HUES64 (cell line): ENCODE data around the gene UTP4. TPM values are rescaled to one million over a fixed set of nuclear protein-coding genes. Genes with fewer than 3 reads are reported as not detected.

Experiments
- H3K27ac ChIP-seq: 2 replicates; pipeline ENCODE4 v1.7.0; 2013; ENCODE audit warnings: low read depth, low read length, inconsistent platforms
- H3K27me3 ChIP-seq: 2 replicates; pipeline ENCODE4 v1.6.1; 2013; ENCODE audit warnings: mild to moderate bottlenecking, low read length; ENCODE audit not compliant: insufficient read depth
- H3K36me3 ChIP-seq: 2 replicates; pipeline ENCODE4 v1.6.1; 2013; ENCODE audit warnings: mild to moderate bottlenecking, low read length; ENCODE audit not compliant: insufficient read depth
- H3K4me1 ChIP-seq: 2 replicates; pipeline ENCODE4 v1.6.1; 2013; ENCODE audit warnings: mild to moderate bottlenecking, low read length, moderate library complexity; ENCODE audit not compliant: insufficient read depth
- H3K4me3 ChIP-seq: 2 replicates; pipeline ENCODE4 v1.5.1; 2013; ENCODE audit warnings: mild to moderate bottlenecking, low read length, moderate library complexity
- H3K9ac ChIP-seq: 2 replicates; pipeline ENCODE4 v1.6.1; 2013; ENCODE audit warnings: mild to moderate bottlenecking, low read depth, low read length
- H3K9me3 ChIP-seq: 2 replicates; pipeline ENCODE4 v1.6.1; 2013; ENCODE audit warnings: low read depth, low read length; ENCODE audit not compliant: insufficient read depth
- WGBS: fragments of 150-250, 120-280 bp; methylation state at CpG from one replicate; pipeline ENCODE4 v1.1.7; 2013; ENCODE audit warnings: missing lambda C conversion rate; 5-methylcytosine and 5-hydroxymethylcytosine counted together
- polyA plus RNA-seq, 2 experiments: library from polyadenylated mRNA; stranded (reverse); fragments of 50-300 nt; gene quantifications; one replicate each; pipeline ENCODE4 v1.2.3, GENCODE V29; 2013

UTP4 gene
- 90.1 TPM for polyA plus RNA-seq (2013, experiment 1 of 2)
- polyA plus RNA-seq (2013, experiment 2 of 2), result 78.6 TPM

DNA sequence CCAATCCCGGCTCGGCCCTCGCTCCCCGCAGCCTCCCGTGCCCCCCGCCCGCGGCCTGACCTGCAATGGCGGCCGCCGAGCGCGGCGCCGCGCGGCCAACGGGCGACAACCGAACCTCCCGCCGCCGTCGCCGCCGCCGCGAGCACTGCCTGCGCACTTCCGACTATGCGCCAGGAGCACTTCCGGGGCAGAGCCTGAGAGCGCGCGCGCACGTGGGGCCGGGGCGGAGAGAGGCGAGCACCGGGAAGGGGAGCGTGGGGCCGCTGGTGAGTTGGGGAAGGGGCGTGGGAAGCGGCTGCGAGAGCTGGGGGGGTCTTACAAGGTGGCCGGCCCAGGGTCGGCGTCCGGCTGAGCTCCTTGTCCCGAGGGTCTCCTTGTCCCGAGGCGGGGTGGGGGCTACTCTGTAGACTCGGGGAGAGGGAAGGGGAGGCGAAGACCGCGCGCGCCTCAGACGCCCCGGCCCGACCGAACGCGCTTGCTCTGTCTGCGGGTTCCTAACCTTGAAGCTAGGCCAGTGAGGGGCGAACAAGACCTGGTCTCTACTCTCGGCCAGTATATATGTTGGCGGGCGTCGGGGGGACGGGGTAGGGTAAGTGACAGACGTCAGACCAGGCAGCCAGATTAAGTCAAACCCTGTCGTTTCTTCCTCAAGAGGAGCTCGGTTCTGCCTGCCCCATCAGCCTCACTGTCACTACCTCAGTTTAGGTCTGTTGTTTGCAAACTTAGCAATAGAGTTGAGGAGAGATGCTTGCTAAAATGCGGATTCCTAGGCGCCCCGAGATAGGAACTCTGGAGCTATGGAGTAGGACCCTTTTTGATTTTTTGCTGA, at the start of gene UTP4, which contains the start of gene CHTF8:
Gene UTP4 (plus strand): TSS at position 226 of the 829 bp plus-strand sequence. CDS start 811 bp downstream, outside the sequence.
Gene CHTF8 (minus strand): TSS at position 165 of the 829 bp plus-strand sequence. CDS start 11,130 bp downstream, outside the sequence.
- Histone ChIP-seq H3K9ac (peak within 1 kb of the TSS; percentile 100), H3K9me3 (no peaks in the 10 kb centered on the region), H3K36me3 (peaks cover 50% of the 10 kb centered on the region), H3K4me1 (peaks cover 22% of the 10 kb centered on the region), H3K27me3 (no peaks in the 10 kb centered on the region), H3K4me3 (peak within 1 kb of the TSS; percentile 93), H3K27ac (peak within 1 kb of the TSS; percentile 99)
- under 1% methylated on average over 78 of the region's 78 CpGs for WGBS

DNA sequence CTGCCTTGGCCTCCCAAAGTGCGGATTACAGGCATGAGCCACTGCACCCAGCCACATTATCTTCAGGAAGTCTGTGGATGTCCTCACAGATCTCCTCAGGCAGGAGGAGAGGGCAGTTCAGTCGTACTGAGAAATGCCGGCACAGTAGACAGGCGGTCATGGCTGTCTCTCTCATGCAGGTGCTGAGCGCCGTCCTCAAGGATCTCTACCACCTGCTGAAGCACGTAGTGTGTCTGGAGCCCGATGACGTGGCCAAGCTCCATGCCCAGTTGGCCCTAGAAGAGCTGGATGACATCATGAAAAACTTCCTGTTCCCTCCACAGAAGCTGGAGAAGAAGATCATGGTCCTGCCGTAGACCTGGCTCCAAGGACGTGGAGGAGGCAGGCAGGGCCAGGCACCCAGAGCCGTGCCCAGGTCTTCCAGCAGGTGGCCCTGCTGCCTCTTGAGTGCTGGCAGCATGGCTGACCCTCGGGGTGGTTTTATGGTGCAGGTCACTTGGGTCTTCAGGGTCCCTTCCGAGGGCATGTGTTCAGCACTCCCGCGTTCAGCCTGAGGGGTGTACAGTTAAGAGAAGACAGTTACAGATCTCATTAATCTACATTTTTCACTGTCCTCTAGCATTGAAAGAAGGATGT, 49.0 kb upstream of the UTP4 start:
- H3K36me3 ChIP-seq, result no peaks in the 10 kb centered on the region
- H3K4me3 ChIP-seq, result no peak overlapping the region
- H3K9me3 ChIP-seq, result no peaks in the 10 kb centered on the region
- no peaks in the 10 kb centered on the region for H3K27me3 ChIP-seq
- WGBS, result 92% methylated on average over 14 of the region's 16 CpGs
- peaks cover 15% of the 10 kb centered on the region for H3K4me1 ChIP-seq
- H3K27ac ChIP-seq, result no peak overlapping the region
- no peak overlapping the region for H3K9ac ChIP-seq

DNA sequence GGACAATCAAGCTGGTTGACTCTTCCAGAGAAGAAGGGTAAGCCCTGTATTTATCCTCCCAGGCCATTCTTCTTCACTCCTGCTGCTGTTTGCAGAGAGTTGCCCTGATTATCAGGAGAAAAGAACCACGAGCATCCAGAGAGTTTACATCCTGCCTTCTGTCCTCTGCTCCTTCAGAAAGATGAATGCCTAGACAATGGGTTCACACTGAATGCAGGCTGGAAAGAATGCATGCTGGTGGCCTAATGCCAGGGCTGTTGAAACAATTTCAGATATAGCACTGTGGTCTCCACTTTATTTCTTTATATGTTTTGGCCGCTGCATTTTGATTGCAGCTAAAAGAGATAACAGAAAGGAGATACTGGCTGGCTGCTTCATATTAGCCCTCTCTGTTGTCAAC, 48.2 kb upstream of the UTP4 start:
- WGBS, result 76% methylated on average over 2 of the region's 2 CpGs
- Histone ChIP-seq H3K4me1 (peaks cover 15% of the 10 kb centered on the region), H3K4me3 (no peak overlapping the region), H3K9me3 (no peaks in the 10 kb centered on the region), H3K9ac (no peak overlapping the region), H3K36me3 (no peaks in the 10 kb centered on the region), H3K27me3 (no peaks in the 10 kb centered on the region), H3K27ac (0 out of 2 replicates have a peak overlapping the region, but pooled peaks have one; percentile 16)

DNA sequence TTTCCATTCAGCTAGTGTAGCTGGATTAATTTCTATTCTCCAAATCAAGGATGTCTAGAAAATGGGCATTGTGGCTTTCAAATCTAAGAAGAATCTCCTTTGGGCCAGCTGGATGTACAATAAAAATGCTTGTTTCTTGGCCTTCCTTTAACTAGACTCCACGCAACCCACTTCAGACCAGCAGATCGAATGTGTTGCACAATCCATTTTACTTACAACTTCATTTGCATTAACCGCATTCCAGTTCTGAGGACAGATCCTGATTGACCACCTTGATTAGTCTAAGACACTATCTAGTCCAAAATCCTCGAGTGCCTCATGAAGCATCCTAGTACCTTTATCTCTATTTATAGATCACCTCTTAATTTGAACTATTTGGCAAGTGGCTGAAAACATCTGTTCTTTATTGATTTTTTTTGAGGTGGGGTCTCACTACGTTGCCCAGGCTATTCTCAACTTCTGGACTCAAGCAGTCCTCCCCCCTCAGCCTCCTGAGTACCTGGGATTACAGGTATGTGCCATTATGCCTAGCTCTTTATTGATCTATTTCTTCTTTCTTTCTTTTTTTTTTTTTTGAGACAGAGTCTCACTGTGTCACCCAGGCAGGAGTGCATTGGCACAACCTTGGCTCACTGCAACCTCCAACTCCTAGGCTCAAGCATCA, 47.3 kb upstream of the UTP4 start:
- WGBS, result 97% methylated on average over 5 of the region's 5 CpGs
- Histone ChIP-seq H3K27ac (no peak overlapping the region), H3K27me3 (no peaks in the 10 kb centered on the region)

DNA sequence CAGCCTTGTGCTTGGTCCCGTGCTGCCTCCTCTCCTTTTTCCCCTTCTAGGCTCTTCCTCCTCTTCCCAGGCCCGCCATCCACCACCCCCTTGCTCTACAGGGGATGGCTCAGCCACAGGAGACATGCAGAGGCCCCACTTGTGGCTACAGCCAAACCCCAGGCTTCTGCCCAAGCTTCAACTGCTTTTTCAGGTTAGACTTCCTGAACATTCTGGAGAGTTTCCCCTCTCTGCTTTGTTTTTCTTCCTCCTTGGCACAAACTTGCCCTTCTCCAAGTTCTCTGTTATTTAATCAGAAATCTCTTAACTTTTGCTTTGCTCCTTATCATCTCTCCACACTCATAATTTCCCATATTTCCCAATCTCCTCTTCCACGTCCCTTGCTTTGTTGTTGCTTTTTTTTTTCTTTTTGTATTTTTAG, 45.3 kb upstream of the UTP4 start:
- Histone ChIP-seq H3K27ac (no peak overlapping the region), H3K36me3 (no peaks in the 10 kb centered on the region), H3K9ac (no peak overlapping the region), H3K27me3 (no peaks in the 10 kb centered on the region), H3K4me1 (peaks cover 24% of the 10 kb centered on the region), H3K4me3 (no peak overlapping the region), H3K9me3 (no peaks in the 10 kb centered on the region)
- WGBS, result 79% methylated on average over 2 of the region's 3 CpGs

More for the DNA sequence above, 47.3 kb upstream of the UTP4 start:
- Histone ChIP-seq H3K4me3 (no peak overlapping the region), H3K4me1 (peaks cover 23% of the 10 kb centered on the region), H3K36me3 (no peaks in the 10 kb centered on the region), H3K9me3 (no peaks in the 10 kb centered on the region), H3K9ac (no peak overlapping the region)

DNA sequence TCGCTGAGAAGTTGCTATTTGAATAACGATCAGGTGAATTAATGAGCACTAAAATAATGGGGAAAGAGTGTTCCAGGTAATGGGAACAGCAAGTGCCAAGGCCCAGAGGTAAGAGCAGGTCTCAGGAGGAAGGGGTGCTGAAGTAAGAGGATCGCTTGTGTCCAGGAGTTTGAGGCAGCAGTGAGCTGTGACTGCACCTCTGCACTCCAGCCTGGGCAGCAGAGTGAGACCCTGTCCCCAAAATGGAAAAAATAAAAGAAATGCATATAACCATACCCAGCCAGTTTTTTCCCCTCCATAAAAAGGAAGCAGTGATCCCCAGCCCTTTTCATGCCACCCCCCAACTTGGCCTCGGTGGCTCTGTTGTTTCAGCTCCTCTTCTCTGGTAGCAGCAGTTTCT, 43.8 kb upstream of the UTP4 start:
- no peak overlapping the region for H3K27ac ChIP-seq
- H3K36me3 ChIP-seq, result no peaks in the 10 kb centered on the region
- H3K9ac ChIP-seq, result 0 out of 2 replicates have a peak overlapping the region, but pooled peaks have one; percentile 50
- H3K9me3 ChIP-seq, result no peaks in the 10 kb centered on the region
- H3K27me3 ChIP-seq, result no peaks in the 10 kb centered on the region
- 86% methylated on average over 4 of the region's 4 CpGs for WGBS
- peaks cover 24% of the 10 kb centered on the region for H3K4me1 ChIP-seq
- H3K4me3 ChIP-seq, result no peak overlapping the region

DNA sequence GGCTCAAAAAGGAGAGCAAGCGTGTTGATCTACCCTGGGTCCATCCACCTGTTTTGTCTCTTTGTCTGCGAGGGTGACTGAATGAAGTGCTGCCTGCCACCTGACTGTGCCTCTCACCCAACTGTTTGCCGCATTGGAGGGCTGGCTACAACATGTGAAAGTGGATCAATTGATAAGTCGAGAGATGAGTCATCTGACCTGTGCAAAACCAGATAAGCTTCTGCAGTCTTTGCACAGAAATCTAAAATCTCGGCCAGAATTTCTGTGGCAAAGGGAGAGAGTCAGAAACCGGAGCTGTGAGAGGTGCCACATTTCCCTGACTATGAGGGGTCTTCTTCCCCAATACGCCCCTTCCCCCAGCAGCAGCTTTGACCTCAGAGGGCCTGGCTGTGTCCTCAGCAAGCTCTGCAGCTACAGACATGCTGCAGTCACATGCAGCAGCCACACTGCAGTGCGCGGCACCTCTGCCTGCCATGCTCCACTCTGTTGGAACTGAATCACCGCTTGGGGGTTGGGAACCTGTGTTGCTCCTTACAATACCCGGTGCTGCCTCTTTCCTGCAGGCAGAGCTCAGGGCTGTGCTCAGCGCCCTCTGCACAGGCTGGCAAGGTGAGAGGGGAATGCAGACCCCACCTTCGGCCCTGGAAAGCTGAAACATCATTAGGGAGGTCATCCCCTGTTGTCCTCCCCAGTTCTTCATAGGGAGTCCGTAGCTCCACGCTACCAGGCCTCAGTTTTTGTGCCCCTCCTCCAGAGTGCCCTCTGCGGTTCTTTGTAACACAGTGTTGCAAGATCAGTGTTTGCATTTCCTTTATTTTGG, 43.1 kb upstream of the UTP4 start:
- H3K27ac ChIP-seq, result 0 out of 2 replicates have a peak overlapping the region, but pooled peaks have one; percentile 23
- H3K36me3 ChIP-seq, result no peaks in the 10 kb centered on the region
- no peaks in the 10 kb centered on the region for H3K9me3 ChIP-seq
- no peak overlapping the region for H3K4me3 ChIP-seq
- no peaks in the 10 kb centered on the region for H3K27me3 ChIP-seq
- peak overlapping the region; percentile 50; the same call in 1 of the 2 replicates for H3K9ac ChIP-seq
- 62% methylated on average over 16 of the region's 16 CpGs for WGBS
- peaks cover 18% of the 10 kb centered on the region for H3K4me1 ChIP-seq

DNA sequence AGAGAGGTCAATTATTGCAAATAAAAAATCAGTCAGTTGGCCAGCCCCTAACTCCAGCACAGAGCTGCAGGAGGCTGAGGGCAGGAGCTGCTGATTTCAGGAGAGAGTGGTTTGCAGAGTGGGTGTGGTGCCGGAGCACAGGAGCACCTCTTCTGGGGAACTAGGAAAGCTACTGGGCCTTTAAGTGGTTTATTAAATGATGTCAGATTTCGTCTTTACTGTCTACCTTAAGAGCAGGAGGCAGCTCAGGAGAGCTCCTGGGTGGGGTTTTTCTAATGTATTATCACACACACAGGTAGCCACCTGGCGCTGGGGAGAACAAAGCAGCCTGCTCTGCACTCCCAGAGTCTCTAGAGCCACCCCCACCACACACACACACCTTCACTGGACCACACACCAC, 38.5 kb upstream of the UTP4 start:
- no peaks in the 10 kb centered on the region for H3K9me3 ChIP-seq
- no peak overlapping the region for H3K4me3 ChIP-seq
- 88% methylated on average over 3 of the region's 3 CpGs for WGBS
- no peak overlapping the region for H3K27ac ChIP-seq
- H3K9ac ChIP-seq, result no peak overlapping the region
- H3K36me3 ChIP-seq, result no peaks in the 10 kb centered on the region
- H3K4me1 ChIP-seq, result peaks cover 18% of the 10 kb centered on the region
- no peaks in the 10 kb centered on the region for H3K27me3 ChIP-seq

DNA sequence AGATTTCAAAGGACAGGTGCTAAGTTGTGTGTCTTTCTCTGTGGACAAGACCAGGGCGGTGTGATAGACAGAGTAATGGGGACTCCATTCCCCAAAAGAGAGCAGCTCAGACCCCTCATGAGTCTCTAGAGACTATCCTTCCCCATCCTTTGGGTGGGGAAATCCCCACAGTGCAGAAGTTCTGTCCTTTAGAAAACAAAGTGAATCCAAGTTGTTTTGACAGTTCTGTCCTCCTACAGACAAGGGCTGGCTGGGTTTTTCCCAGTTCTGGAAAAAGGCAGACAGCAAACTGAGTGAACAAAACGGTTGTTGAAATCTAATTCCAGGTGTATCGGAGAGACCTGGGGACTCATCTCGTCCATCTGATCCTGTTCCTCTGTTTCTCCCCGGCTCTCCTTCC, 37.9 kb upstream of the UTP4 start:
- H3K27me3 ChIP-seq, result no peaks in the 10 kb centered on the region
- H3K4me1 ChIP-seq, result peaks cover 13% of the 10 kb centered on the region; the same call in 1 of the 2 replicates
- whole genome bisulfite sequencing, result 92% methylated on average over 5 of the region's 5 CpGs
- H3K27ac ChIP-seq, result no peak overlapping the region
- no peaks in the 10 kb centered on the region for H3K9me3 ChIP-seq
- H3K9ac ChIP-seq, result no peak overlapping the region
- H3K36me3 ChIP-seq, result no peaks in the 10 kb centered on the region
- no peak overlapping the region for H3K4me3 ChIP-seq

DNA sequence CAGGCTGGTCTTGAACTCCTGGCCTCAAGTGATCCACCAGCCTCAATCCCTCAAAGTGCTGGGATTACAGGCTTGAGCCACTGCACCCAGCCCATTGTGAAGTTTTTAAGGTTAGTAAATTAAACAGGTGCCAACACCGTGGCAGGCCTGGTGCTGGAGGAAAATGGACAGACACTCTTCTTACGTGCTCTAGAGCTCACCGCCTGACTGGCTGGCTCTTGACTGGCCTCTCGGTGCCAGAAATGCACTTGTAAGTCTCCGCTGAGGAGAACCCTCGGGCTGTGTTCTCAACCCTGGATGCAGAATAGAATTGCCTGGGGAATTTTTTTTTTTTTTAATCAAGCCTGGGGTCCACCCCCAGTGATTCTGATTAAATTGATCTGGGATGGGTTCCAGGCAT, 37.3 kb upstream of the UTP4 start:
- Histone ChIP-seq H3K27me3 (no peaks in the 10 kb centered on the region), H3K36me3 (no peaks in the 10 kb centered on the region), H3K9me3 (no peaks in the 10 kb centered on the region), H3K9ac (no peak overlapping the region), H3K4me1 (peaks cover 9% of the 10 kb centered on the region), H3K27ac (no peak overlapping the region), H3K4me3 (no peak overlapping the region)
- WGBS, result 95% methylated on average over 6 of the region's 6 CpGs
